T-cell (primary cell): ENCODE measurements around the gene DNASE1L2. TPM values are rescaled to one million over a fixed set of nuclear protein-coding genes. Genes with fewer than 3 reads are reported as not detected.

ENCODE experiments used
- ATAC-seq, 4 experiments: fragments of 200-7000 bp in 3 of 4; fragments of 150-1000 bp in 1 of 4; cut with Tn5 transposase; replicated peaks in 1 of 4; 1 replicate in 3 of 4; 2 replicates in 1 of 4; pipeline ENCODE4 v1.10.0; 2021; ENCODE audit warnings: moderate library complexity in 3 of 4, mild to moderate bottlenecking in 2 of 4, moderate number of reproducible peaks in 1 of 4
- CTCF ChIA-PET, 2 donors: fragments of 300-600 bp; sonication (Branson Sonifier 250); formaldehyde crosslinking; loops; one replicate each; lab custom pipeline; 2022; ENCODE audit warnings: antibody characterized with exemption in 2 of 2; lab: Charles Lee
- POLR2A ChIA-PET, 2 donors: fragments of 300-600 bp; sonication (Branson Sonifier 250); formaldehyde crosslinking; loops; one replicate each; lab custom pipeline; 2022; ENCODE audit warnings: antibody characterized with exemption in 2 of 2; lab: Charles Lee
- DNase-seq, 35 experiments: peaks; one replicate each; pipeline versions ENCODE4 v3.0.0 to v3.0.0-alpha.2; 2013 to 2023
- H3K27ac ChIP-seq: one replicate; pipeline ENCODE4 v1.5.1; 2013; ENCODE audit warnings: low read length
- H3K27me3 ChIP-seq, 2 experiments: replicated peaks in 1 of 2; 1 replicate in 1 of 2; 2 replicates in 1 of 2; pipeline versions ENCODE4 v1.6.1 to v1.7.0; 2013; ENCODE audit warnings: low read length in 1 of 2, mixed read lengths in 1 of 2; ENCODE audit not compliant: control insufficient read depth in 2 of 2, insufficient read depth in 2 of 2; ENCODE audit errors: extremely low read depth in 1 of 2
- H3K36me3 ChIP-seq, 2 donors: 1 replicate in 1 of 2; 2 replicates in 1 of 2; pipeline versions ENCODE4 v1.6.1 to v1.7.0; 2013; ENCODE audit warnings: low read length in 1 of 2; ENCODE audit not compliant: control insufficient read depth in 2 of 2, insufficient read depth in 1 of 2; ENCODE audit errors: extremely low read depth in 1 of 2
- H3K4me1 ChIP-seq, 2 experiments: 1 replicate in 1 of 2; 2 replicates in 1 of 2; pipeline versions ENCODE4 v1.6.1 to v1.7.0; 2013; ENCODE audit warnings: low read length in 2 of 2, mixed read lengths in 1 of 2; ENCODE audit not compliant: insufficient read depth in 2 of 2, control insufficient read depth in 1 of 2; ENCODE audit errors: extremely low read depth in 1 of 2
- H3K4me3 ChIP-seq, 2 donors: 1 replicate in 1 of 2; 2 replicates in 1 of 2; pipeline versions ENCODE4 v1.5.1 to v1.7.0; 2013; ENCODE audit warnings: mild to moderate bottlenecking in 2 of 2, low read length in 1 of 2, moderate library complexity in 1 of 2; ENCODE audit not compliant: control insufficient read depth in 1 of 2; ENCODE audit errors: extremely low read depth in 1 of 2
- H3K9me3 ChIP-seq: 2 replicates; pipeline ENCODE4 v1.7.0; 2013
- H3K27ac Mint-ChIP-seq, 2 donors: one replicate each; pipeline ENCODE4 v1.8.0; 2020 to 2021; ENCODE audit warnings: mild to moderate bottlenecking in 2 of 2, mixed read lengths in 2 of 2
- H3K27me3 Mint-ChIP-seq, 2 donors: one replicate each; pipeline ENCODE4 v1.8.0; 2021 to 2022; ENCODE audit warnings: mixed read lengths in 2 of 2
- H3K36me3 Mint-ChIP-seq: one replicate; pipeline ENCODE4 v1.8.0; 2021; ENCODE audit warnings: mixed read lengths
- H3K4me1 Mint-ChIP-seq, 3 donors: one replicate each; pipeline ENCODE4 v1.8.0; 2020 to 2022; ENCODE audit warnings: mixed read lengths in 3 of 3, mild to moderate bottlenecking in 1 of 3
- H3K4me3 Mint-ChIP-seq, 3 donors: one replicate each; pipeline ENCODE4 v1.8.0; 2020 to 2022; ENCODE audit warnings: mild to moderate bottlenecking in 3 of 3, mixed read lengths in 3 of 3, moderate library complexity in 3 of 3
- H3K9me3 Mint-ChIP-seq, 3 donors: one replicate each; pipeline ENCODE4 v1.8.0; 2020 to 2022; ENCODE audit warnings: mixed read lengths in 3 of 3
- WGBS: methylation state at CpG from one replicate; pipeline ENCODE4 v1.1.5; 2013; ENCODE audit warnings: missing lambda C conversion rate; ENCODE audit not compliant: insufficient coverage; 5-methylcytosine and 5-hydroxymethylcytosine counted together
- total RNA-seq, 35 experiments: library from RNA in 6 of 35; stranded (reverse) in 6 of 35; fragments of 120-200 nt in 1 of 35; gene quantifications; one replicate each; pipeline versions ENCODE4 v1.2.1 to v1.2.4 and lab custom pipeline; 2013 to 2026

Gene DNASE1L2
- total RNA-seq, 5 donors from 2014 or later (not counting 1 experiment from before 2014, with no cell fraction given) = 0.63 to 3.3 (median 1.9) TPM

DNA sequence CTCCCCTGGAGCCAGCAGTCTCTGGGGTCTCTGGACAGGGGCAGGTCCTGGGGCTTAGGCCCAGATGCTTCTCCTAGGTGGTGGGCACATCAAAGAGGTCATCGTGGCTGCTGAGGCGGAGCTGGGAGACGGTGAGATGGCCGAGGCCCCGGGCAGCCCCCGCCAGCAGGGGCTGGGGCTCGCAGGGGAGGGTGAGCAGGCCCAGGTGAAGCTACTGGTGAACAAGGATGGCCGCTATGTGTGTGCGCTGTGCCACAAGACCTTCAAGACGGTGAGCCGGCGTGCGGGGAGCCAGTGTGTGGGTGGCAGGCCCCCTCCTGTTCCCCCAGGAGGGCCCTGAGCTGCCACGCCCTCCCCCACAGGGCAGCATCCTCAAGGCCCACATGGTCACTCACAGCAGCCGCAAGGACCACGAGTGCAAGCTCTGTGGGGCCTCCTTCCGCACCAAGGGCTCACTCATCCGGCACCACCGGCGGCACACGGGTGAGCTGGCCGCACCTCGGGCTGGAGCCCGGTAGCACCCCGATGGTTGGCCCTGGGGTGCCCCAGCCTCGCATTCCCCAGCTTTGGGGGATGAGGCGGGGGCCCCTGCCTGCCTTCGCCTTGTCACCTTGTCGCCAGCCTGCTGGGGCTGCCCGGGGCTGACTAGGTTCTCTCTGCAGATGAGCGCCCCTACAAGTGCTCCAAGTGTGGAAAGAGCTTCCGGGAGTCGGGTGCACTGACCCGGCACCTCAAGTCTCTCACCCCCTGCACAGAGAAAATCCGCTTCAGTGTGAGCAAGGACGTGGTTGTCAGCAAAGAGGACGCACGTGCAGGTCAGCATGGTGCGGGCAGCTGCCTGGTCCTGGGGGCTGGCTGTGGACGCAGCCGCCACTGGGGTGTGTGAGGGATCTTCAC is 3.9 kb upstream of the DNASE1L2 start:
- Histone ChIP-seq H3K36me3 (peaks cover 37 to 68% of the 10 kb centered on the region in 2 donors), H3K4me1 (peaks cover 2 to 12% of the 10 kb centered on the region in 2 experiments), H3K4me3 (no peak overlapping the region), H3K27ac (no peak overlapping the region), H3K27me3 (peaks cover 0 to 40% of the 10 kb centered on the region in 2 experiments), H3K9me3 (no peaks in the 10 kb centered on the region)
- Mint-ChIP-seq H3K4me3 (no peak overlapping the region), H3K27ac (no peak overlapping the region), H3K27me3 (peaks cover 0 to 4% of the 10 kb centered on the region in 2 donors), H3K9me3 (no peaks in the 10 kb centered on the region), H3K36me3 (peaks cover 30% of the 10 kb centered on the region), H3K4me1 (peaks cover 0 to 2% (median 1%) of the 10 kb centered on the region in 3 donors)
- ChIA-PET CTCF (no interaction called here), POLR2A (no interaction called here)
- ATAC-seq = no peak
- no peak for DNase-seq
- 92% methylated on average over 23 of the region's 41 CpGs for WGBS

GRCh38 chr16:2233046-2233775 is 3.0 kb upstream of the DNASE1L2 start:
- Mint-ChIP-seq H3K27ac (no peak overlapping the region), H3K4me3 (no peak overlapping the region), H3K9me3 (no peaks in the 10 kb centered on the region), H3K27me3 (peaks cover 0 to 4% of the 10 kb centered on the region in 2 donors), H3K36me3 (peaks cover 30% of the 10 kb centered on the region), H3K4me1 (peaks cover 0 to 2% (median 1%) of the 10 kb centered on the region in 3 donors)
- DNase-seq (no peak), ATAC-seq (no peak)
- ChIA-PET POLR2A (no interaction called here), CTCF (no interaction called here)
- Histone ChIP-seq H3K9me3 (no peaks in the 10 kb centered on the region), H3K4me3 (no peak overlapping the region), H3K27me3 (peaks cover 0 to 42% of the 10 kb centered on the region in 2 experiments), H3K4me1 (peaks cover 2 to 15% of the 10 kb centered on the region in 2 experiments), H3K27ac (no peak overlapping the region), H3K36me3 (peaks cover 37 to 63% of the 10 kb centered on the region in 2 donors)
- WGBS = 95% methylated on average over 23 of the region's 28 CpGs

DNA sequence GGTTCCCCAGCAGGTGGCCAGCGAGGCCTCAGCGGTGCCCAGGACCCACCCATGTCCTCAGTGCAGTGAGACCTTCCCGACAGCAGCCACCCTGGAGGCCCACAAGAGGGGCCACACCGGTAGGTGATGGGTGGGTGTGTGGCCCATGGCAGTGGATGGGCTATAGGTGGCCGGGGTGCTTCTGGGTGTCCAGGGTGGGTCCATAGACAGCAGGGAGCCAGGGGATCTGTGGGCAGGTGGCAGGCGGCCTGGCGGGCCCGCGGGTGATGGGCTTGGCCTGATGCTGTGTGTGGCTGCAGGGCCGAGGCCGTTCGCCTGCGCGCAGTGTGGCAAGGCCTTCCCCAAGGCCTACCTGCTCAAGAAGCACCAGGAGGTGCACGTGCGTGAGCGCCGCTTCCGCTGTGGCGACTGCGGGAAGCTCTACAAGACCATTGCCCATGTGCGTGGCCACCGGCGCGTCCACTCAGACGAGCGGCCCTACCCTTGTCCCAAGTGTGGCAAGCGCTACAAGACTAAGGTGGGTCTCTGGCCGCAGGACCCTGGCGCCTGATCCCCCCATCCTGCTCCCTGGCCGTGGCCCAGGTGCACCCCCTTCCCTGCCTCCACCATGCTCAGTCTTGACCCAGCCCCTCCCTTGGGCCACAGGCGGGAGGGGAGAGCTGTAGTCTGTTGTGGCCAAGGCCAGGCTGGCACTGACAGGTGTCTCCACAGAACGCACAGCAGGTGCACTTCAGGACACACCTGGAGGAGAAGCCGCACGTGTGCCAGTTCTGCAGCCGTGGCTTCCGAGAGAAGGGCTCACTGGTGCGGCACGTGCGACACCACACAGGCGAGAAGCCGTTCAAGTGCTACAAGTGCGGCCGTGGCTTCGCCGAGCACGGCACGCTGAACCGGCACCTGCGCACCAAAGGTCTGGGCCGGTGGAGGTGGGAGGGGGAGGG is 2.1 kb upstream of the DNASE1L2 start:
- H3K27ac Mint-ChIP-seq = no peak overlapping the region
- Histone ChIP-seq H3K27me3 (peaks cover 0 to 40% of the 10 kb centered on the region in 2 experiments), H3K27ac (no peak overlapping the region), H3K4me1 (peaks cover 2 to 15% of the 10 kb centered on the region in 2 experiments), H3K9me3 (no peaks in the 10 kb centered on the region), H3K4me3 (no peak overlapping the region), H3K36me3 (peaks cover 29 to 54% of the 10 kb centered on the region in 2 donors)
- ChIA-PET CTCF (no interaction called here), POLR2A (no interaction called here)
- no peak overlapping the region for H3K4me3 Mint-ChIP-seq
- peaks cover 30% of the 10 kb centered on the region for H3K36me3 Mint-ChIP-seq
- no peak for DNase-seq
- WGBS = 97% methylated on average over 35 of the region's 51 CpGs
- peaks cover 0 to 2% (median 1%) of the 10 kb centered on the region in 3 donors for H3K4me1 Mint-ChIP-seq
- no peaks in the 10 kb centered on the region for H3K9me3 Mint-ChIP-seq
- H3K27me3 Mint-ChIP-seq = peaks cover 0 to 4% of the 10 kb centered on the region in 2 donors
- no peak for ATAC-seq

DNA sequence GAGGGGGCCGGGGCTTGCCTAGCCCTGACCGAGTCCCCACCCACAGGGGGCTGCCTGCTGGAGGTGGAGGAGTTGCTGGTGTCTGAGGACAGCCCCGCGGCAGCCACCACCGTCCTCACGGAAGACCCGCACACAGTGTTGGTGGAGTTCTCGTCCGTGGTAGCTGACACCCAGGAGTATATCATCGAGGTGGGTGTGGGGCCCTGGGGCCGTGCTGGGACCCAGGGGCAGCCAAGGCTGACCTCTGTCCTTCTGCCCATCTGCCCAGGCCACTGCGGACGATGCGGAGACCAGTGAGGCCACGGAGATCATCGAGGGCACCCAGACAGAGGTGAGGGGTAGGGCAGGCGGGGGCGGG is 1.5 kb upstream of the DNASE1L2 start:
- POLR2A ChIA-PET = no interaction called here
- H3K36me3 ChIP-seq = peaks cover 23 to 47% of the 10 kb centered on the region in 2 donors

GRCh38 chr16:2235234-2235651 is 1.0 kb upstream of the DNASE1L2 start:
- ATAC-seq = no peak
- peaks cover 0 to 2% (median 1%) of the 10 kb centered on the region in 3 donors for H3K4me1 Mint-ChIP-seq
- H3K27me3 ChIP-seq = peaks cover 0 to 40% of the 10 kb centered on the region in 2 experiments
- POLR2A ChIA-PET = no interaction called here
- CTCF ChIA-PET = no interaction called here
- H3K27me3 Mint-ChIP-seq = peaks cover 0 to 4% of the 10 kb centered on the region in 2 donors
- H3K9me3 ChIP-seq = no peaks in the 10 kb centered on the region
- H3K4me3 ChIP-seq = no peak overlapping the region
- peaks cover 2 to 15% of the 10 kb centered on the region in 2 experiments for H3K4me1 ChIP-seq
- DNase-seq = no peak
- H3K9me3 Mint-ChIP-seq = no peaks in the 10 kb centered on the region
- no peak overlapping the region for H3K27ac Mint-ChIP-seq
- peaks cover 20 to 44% of the 10 kb centered on the region in 2 donors for H3K36me3 ChIP-seq
- WGBS = 94% methylated on average over 25 of the region's 28 CpGs
- peaks cover 22% of the 10 kb centered on the region for H3K36me3 Mint-ChIP-seq
- no peak overlapping the region for H3K4me3 Mint-ChIP-seq
- no peak overlapping the region for H3K27ac ChIP-seq

More for the DNA sequence above, 1.5 kb upstream of the DNASE1L2 start:
- DNase-seq = no peak
- Mint-ChIP-seq H3K27me3 (peaks cover 0 to 4% of the 10 kb centered on the region in 2 donors), H3K27ac (no peak overlapping the region), H3K4me3 (no peak overlapping the region), H3K4me1 (peaks cover 0 to 2% (median 1%) of the 10 kb centered on the region in 3 donors), H3K9me3 (no peaks in the 10 kb centered on the region), H3K36me3 (peaks cover 26% of the 10 kb centered on the region)
- no peak overlapping the region for H3K27ac ChIP-seq
- no peak overlapping the region for H3K4me3 ChIP-seq
- H3K4me1 ChIP-seq = peaks cover 2 to 15% of the 10 kb centered on the region in 2 experiments
- CTCF ChIA-PET = no interaction called here
- 93% methylated on average over 16 of the region's 18 CpGs for WGBS
- no peaks in the 10 kb centered on the region for H3K9me3 ChIP-seq
- ATAC-seq = no peak
- H3K27me3 ChIP-seq = peaks cover 0 to 40% of the 10 kb centered on the region in 2 experiments
